Left ventricle myocardium inferior (tissue), 1 donor: ENCODE data around the gene PDE4B. TPM values are rescaled to one million over a fixed set of nuclear protein-coding genes. Genes with fewer than 3 reads are reported as not detected.

Source experiments
- DNase-seq: peaks from one replicate; pipeline ENCODE4 v3.0.0-alpha.2; 2020
- H3K27ac ChIP-seq: fragments of 200-600 bp; replicated peaks from 2 replicates; pipeline ENCODE4 v1.8.0; 2021
- H3K27me3 ChIP-seq: fragments of 200-600 bp; 2 replicates; pipeline ENCODE4 v1.8.0; 2021; ENCODE audit warnings: low read depth
- H3K36me3 ChIP-seq: fragments of 200-600 bp; 2 replicates; pipeline ENCODE4 v1.8.0; 2021
- H3K4me1 ChIP-seq: fragments of 200-600 bp; 2 replicates; pipeline ENCODE4 v1.8.0; 2021
- H3K4me3 ChIP-seq: fragments of 200-600 bp; 2 replicates; pipeline ENCODE4 v1.8.0; 2021; ENCODE audit warnings: mild to moderate bottlenecking, moderate library complexity
- H3K9me3 ChIP-seq: fragments of 200-600 bp; replicated peaks from 2 replicates; pipeline ENCODE4 v1.8.0; 2021
- intact Hi-C: fragments of 100-400 bp; cut with micrococcal nuclease; formaldehyde crosslinking; loops from one replicate; pipeline ENCODE4 v1.11.0; 2022
- total RNA-seq: library from RNA; stranded (reverse); fragmentation: NEBNext Ultra II Directional; extraction: Animal tissue kit (Norgen Biotek cat#: 25700); gene quantifications from one replicate; pipeline ENCODE4 v1.2.1, GENCODE V29; 2021
- TF ChIP-seq, protein P1 (sequence below): fragments of 200-600 bp; IDR thresholded peaks from 2 replicates; pipeline ENCODE4 v1.8.0; 2021; ENCODE audit warnings: antibody characterized with exemption, mild to moderate bottlenecking, borderline replicate concordance
- donor health status: DM: no; HTN: yes; CAD: no; lungs with severe emphysema.

PDE4B gene
- total RNA-seq, 1 donor from 2014 or later = 3.5 TPM

DNA sequence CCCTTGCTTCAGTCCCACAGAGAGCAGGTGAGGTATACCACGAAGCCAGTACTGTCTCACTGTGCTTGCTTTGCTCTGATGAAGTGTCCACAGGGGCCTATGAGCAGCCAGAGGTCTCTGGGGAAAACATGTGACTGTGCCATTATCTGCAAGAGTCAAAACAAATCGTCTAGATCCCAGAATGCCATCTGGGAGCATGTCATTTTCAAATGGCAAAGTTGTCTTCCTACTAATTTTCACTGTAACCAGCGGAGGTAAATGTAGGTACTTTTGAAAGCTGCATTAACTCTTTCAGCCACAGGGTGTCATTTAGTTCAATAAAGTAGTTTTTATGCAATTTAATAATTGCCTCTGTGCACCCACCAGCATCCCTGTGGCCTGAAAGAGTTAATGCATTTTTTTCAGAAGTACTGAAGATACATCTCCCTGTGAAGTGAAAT, 567.6 kb downstream of the PDE4B start:
- Histone ChIP-seq H3K4me1 (peaks cover 62% of the 10 kb centered on the region), H3K9me3 (no peaks in the 10 kb centered on the region), H3K27me3 (no peaks in the 10 kb centered on the region), H3K4me3 (no peak overlapping the region), H3K36me3 (peaks cover 59% of the 10 kb centered on the region), H3K27ac (peak overlapping the region; percentile 17)
- intact Hi-C loops = no loop called here
- TF ChIP-seq, protein P1, sequence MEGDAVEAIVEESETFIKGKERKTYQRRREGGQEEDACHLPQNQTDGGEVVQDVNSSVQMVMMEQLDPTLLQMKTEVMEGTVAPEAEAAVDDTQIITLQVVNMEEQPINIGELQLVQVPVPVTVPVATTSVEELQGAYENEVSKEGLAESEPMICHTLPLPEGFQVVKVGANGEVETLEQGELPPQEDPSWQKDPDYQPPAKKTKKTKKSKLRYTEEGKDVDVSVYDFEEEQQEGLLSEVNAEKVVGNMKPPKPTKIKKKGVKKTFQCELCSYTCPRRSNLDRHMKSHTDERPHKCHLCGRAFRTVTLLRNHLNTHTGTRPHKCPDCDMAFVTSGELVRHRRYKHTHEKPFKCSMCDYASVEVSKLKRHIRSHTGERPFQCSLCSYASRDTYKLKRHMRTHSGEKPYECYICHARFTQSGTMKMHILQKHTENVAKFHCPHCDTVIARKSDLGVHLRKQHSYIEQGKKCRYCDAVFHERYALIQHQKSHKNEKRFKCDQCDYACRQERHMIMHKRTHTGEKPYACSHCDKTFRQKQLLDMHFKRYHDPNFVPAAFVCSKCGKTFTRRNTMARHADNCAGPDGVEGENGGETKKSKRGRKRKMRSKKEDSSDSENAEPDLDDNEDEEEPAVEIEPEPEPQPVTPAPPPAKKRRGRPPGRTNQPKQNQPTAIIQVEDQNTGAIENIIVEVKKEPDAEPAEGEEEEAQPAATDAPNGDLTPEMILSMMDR = peak; percentile 24
- DNase-seq = no peak

DNA sequence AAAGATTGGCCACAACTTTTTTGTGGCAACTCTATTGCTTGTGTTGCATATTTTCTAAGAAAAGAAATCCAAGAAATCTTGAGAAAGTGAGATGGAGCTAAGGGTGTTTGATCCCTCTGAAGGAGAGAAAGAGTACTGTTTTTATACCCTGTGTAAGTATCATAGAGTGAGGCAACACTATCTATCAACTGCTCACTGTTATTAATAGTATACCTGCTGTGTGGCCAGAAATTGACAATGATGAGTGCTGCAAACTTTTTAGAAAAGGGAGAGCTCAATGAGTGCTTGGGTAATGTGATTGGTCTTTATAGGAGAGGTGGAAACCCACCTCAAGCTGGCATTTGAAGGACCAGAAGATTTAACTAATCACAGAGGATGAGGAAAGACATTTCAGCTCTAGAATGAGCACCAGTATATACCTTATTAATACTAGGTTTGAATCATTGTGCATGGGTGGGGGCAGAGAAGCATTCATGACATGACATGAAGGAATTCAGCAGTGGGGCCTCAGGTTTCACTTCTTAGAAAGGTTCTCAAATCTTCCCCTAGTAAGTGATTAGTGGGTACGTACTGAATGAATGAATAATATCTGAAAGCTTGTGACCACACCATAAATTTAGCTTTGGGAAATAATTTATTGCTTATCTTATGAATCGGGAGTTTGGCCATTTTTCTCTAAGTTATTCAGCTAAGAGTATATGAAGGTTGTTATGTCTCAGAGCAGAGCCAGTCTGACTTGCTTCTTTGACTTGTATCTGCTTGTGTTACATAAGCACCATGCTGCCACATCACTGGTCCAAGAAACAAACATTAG, 572.1 kb downstream of the PDE4B start:
- H3K36me3 ChIP-seq = peaks cover 84% of the 10 kb centered on the region
- DNase-seq = no peak
- intact Hi-C loops = no loop called here
- no peak overlapping the region for H3K27ac ChIP-seq
- peaks cover 30% of the 10 kb centered on the region for H3K4me1 ChIP-seq
- TF ChIP-seq, protein P1 = no peak
- no peaks in the 10 kb centered on the region for H3K27me3 ChIP-seq
- H3K4me3 ChIP-seq = no peak overlapping the region
- H3K9me3 ChIP-seq = no peaks in the 10 kb centered on the region

GRCh38 chr1:66365635-66366034, 572.9 kb downstream of the PDE4B start:
- no peak for DNase-seq
- Histone ChIP-seq H3K36me3 (peaks cover 89% of the 10 kb centered on the region), H3K9me3 (no peaks in the 10 kb centered on the region), H3K27me3 (no peaks in the 10 kb centered on the region), H3K4me1 (peaks cover 27% of the 10 kb centered on the region), H3K27ac (no peak overlapping the region), H3K4me3 (no peak overlapping the region)
- intact Hi-C loops = no loop called here
- TF ChIP-seq, protein P1 = no peak

DNA sequence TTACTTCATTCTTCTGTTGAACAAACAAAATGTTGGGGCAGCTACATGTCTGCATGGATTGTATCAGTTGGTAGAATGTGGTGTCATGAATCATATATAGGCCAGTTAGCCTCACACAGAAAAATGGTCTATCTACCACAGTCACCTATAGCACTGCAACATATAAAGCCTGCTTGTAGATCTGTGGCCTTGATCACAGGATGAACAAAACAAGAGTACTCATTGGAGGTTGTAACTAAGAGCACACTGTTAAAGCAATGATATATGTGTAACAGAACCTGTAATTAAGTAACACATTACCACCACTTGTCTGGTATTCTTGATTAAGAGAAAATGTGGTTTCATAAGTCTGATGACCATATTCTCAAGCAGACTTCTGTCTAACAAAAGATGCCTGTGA, 573.9 kb downstream of the PDE4B start:
- Histone ChIP-seq H3K27ac (no peak overlapping the region), H3K9me3 (no peaks in the 10 kb centered on the region), H3K36me3 (peaks cover 86% of the 10 kb centered on the region), H3K4me1 (peaks cover 35% of the 10 kb centered on the region), H3K4me3 (no peak overlapping the region), H3K27me3 (no peaks in the 10 kb centered on the region)
- TF ChIP-seq, protein P1 = no peak
- no peak for DNase-seq
- intact Hi-C loops = no loop called here

DNA sequence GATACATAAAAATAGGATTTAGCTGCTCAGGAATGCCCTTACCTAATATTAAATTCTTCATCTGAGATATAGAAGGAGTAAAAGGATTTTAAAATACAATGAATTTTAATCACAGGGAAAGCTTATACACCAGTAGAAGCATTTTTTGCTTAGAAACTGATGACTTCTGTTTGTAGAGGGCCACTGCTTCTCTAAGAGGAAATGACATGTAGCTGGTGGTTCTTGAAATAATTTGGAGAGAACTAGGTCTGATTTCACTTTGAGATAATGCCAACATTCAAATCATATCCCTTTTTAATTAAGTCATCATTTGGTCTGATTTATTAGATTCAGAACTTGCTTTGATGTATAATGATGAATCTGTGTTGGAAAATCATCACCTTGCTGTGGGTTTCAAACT, 574.7 kb downstream of the PDE4B start:
- no peak for DNase-seq
- TF ChIP-seq, protein P1 = no peak
- Histone ChIP-seq H3K9me3 (no peaks in the 10 kb centered on the region), H3K4me1 (peaks cover 38% of the 10 kb centered on the region), H3K27me3 (no peaks in the 10 kb centered on the region), H3K36me3 (peaks cover 85% of the 10 kb centered on the region), H3K4me3 (no peak overlapping the region), H3K27ac (no peak overlapping the region)
- intact Hi-C loops = no loop called here
